Measurements from ENCODE around the gene ANO10. TPM values are rescaled to one million over a fixed set of nuclear protein-coding genes. Genes with fewer than 3 reads are reported as not detected.
"Not testable (repeated sequence)": the region's sequence is repeated elsewhere in the genome, so short reads cannot be mapped to it uniquely, and the experiment has no call there.

The ANO10 gene
- total RNA-seq, 3 donors from 2014 or later, result 27.4 to 31.8 (median 28.5) TPM

DNA sequence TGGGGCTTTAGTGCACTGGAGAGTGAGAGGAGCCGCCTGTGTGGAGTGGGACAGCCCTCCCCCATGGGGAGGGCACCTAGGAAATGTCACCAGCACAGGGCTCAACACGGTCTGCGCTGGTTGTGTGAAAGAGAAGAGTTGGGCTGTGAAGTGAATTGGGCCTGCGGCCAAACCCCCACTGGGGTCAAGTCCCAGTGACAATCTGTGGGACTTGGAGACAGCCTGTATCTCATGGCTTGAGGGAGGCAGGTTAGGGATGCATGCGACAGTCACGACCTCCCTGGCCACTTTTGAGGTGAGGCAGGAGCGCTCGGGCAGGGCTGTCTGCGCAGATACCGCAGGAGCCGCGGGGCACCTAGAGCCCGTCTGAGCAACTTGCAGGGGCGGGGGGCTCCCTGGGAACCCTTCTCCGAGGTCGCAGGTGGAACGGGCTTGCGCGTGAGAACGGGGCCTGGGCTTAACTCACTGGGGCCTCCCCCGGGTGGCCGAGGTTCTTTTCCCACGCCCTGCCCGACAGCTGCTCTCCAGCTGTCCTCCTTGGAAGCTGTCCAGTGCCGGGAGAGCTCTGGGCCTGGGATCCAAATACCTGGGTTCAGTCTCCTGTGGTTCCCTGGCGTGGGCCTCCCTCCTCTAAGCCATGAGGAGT is 258.1 kb downstream of the ANO10 start:
- intact Hi-C loops (cut with DNase I; ENCODE audit: low total_unique reads), result no loop called here
- no peak overlapping the region for H3K27ac ChIP-seq
- no peaks in the 10 kb centered on the region for H3K4me1 ChIP-seq
- no peak overlapping the region for H3K4me3 ChIP-seq
- H3K27me3 ChIP-seq, result no peaks in the 10 kb centered on the region
- TF ChIP-seq, protein P1, sequence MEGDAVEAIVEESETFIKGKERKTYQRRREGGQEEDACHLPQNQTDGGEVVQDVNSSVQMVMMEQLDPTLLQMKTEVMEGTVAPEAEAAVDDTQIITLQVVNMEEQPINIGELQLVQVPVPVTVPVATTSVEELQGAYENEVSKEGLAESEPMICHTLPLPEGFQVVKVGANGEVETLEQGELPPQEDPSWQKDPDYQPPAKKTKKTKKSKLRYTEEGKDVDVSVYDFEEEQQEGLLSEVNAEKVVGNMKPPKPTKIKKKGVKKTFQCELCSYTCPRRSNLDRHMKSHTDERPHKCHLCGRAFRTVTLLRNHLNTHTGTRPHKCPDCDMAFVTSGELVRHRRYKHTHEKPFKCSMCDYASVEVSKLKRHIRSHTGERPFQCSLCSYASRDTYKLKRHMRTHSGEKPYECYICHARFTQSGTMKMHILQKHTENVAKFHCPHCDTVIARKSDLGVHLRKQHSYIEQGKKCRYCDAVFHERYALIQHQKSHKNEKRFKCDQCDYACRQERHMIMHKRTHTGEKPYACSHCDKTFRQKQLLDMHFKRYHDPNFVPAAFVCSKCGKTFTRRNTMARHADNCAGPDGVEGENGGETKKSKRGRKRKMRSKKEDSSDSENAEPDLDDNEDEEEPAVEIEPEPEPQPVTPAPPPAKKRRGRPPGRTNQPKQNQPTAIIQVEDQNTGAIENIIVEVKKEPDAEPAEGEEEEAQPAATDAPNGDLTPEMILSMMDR (IDR thresholded peaks at IDR 0.05), result no peak
- TF ChIP-seq POLR2A (IDR thresholded peaks at IDR 0.05), result no peak
- no peak for TF ChIP-seq POLR2AphosphoS5 (IDR thresholded peaks at IDR 0.05)
- DNase-seq (ENCODE audit: low spot score in 2 of 2), result no peak
- no peaks in the 10 kb centered on the region for H3K36me3 ChIP-seq
- no peaks in the 10 kb centered on the region for H3K9me3 ChIP-seq

DNA sequence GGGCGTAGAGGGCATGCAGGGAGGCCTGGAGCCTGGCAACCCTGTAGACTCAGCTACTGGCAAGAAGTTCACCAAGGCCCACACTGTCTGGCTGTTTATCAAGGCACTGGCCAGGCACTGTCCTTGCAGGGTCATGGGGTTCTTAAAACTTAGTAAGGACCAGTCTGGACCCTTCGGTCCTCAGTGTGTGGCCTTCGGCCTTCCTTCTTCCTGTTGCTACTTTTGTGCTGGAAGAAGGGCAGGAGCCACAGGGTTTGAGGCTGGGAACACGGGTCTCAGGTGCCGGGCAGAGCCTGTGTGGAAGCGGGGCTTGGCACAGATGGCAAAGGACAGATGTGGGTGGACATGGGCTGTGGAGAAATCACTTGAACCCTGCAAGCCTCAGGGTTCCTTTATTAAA is 258.9 kb downstream of the ANO10 start:
- no peak overlapping the region for H3K27ac ChIP-seq

DNA sequence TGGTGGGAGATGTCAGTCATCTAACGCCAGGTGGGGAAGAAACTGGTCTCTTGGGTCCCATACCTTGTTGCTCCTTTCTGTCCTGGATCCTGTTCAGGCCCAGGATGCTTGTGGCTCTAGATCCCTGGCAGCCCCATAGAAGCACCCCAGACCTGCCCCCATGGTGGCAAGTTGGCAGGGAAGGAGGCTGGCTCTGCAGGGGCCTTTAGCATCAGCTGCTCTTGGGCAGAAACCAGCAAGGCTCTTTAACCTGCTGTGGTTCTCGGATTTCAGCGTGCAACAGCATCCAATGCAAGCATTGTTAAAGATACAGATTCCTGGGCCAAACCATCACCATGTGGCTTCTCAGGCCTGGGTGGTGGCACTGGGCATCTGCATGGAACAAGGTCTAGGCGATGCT is 259.6 kb downstream of the ANO10 start:
- Histone ChIP-seq H3K4me3 (no peak overlapping the region), H3K4me1 (no peaks in the 10 kb centered on the region), H3K36me3 (no peaks in the 10 kb centered on the region), H3K9me3 (no peaks in the 10 kb centered on the region), H3K27ac (no peak overlapping the region), H3K27me3 (no peaks in the 10 kb centered on the region)
- DNase-seq (ENCODE audit: low spot score in 2 of 2), result no peak
- intact Hi-C loops (cut with DNase I; ENCODE audit: low total_unique reads), result no loop called here
- TF ChIP-seq, protein P1 (IDR thresholded peaks at IDR 0.05), result no peak
- TF ChIP-seq POLR2A (IDR thresholded peaks at IDR 0.05) (no peak), POLR2AphosphoS5 (IDR thresholded peaks at IDR 0.05) (no peak)

More for the DNA sequence above, 258.9 kb downstream of the ANO10 start:
- Histone ChIP-seq H3K27me3 (no peaks in the 10 kb centered on the region), H3K9me3 (no peaks in the 10 kb centered on the region), H3K36me3 (no peaks in the 10 kb centered on the region), H3K4me3 (no peak overlapping the region), H3K4me1 (no peaks in the 10 kb centered on the region)
- DNase-seq (ENCODE audit: low spot score in 2 of 2), result no peak
- intact Hi-C loops (cut with DNase I; ENCODE audit: low total_unique reads), result no loop called here
- TF ChIP-seq, protein P1 (IDR thresholded peaks at IDR 0.05), result no peak
- TF ChIP-seq POLR2AphosphoS5 (IDR thresholded peaks at IDR 0.05) (no peak), POLR2A (IDR thresholded peaks at IDR 0.05) (no peak)

DNA sequence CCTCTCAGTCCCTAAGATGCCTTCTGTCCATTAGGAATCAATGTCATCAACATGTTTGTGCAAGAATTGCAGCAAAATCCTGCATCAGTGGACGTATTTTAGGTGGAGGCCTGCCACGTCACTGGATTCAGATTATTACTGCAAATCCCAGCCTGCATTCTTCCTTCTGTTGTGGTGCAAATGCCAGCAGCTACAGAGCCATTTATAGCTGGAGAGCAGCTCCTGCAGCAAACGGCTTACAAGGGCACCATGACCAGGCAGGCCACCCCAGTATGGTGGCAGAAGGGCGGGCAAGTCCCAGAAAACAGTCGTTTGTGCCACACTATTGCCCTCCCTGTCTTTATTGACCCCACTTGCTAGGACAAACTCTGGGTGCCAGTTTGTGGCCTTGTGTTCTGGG is 260.7 kb downstream of the ANO10 start:
- no peak for TF ChIP-seq POLR2A (IDR thresholded peaks at IDR 0.05)
- TF ChIP-seq POLR2AphosphoS5 (IDR thresholded peaks at IDR 0.05), result no peak
- TF ChIP-seq, protein P1 (IDR thresholded peaks at IDR 0.05), result no peak
- Histone ChIP-seq H3K27ac (no peak overlapping the region), H3K36me3 (no peaks in the 10 kb centered on the region), H3K4me3 (no peak overlapping the region), H3K27me3 (no peaks in the 10 kb centered on the region), H3K9me3 (peaks cover 5% of the 10 kb centered on the region in 2 donors), H3K4me1 (no peaks in the 10 kb centered on the region)
- no peak for DNase-seq (ENCODE audit: low spot score in 2 of 2)
- intact Hi-C loops (cut with DNase I; ENCODE audit: low total_unique reads), result no loop called here

DNA sequence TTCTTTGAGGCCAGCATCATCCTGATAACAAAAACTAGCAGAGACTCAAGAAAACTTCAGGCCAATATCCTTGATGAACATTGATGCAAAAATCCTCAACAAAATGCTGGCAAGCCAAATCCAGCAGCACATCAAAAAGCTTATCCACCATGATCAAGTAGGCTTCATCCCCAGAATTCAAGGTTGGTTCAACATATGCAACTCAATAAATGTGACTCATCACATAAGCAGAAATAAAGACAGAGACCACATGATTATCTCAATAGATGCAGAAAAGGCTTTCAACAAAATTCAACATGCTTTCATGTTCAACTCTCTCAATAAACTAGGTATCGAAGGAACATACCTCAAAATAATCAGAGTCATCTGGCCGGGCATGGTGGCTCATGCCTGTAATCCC is 265.8 kb downstream of the ANO10 start:
- H3K27ac ChIP-seq; H3K4me1 ChIP-seq; H3K4me3 ChIP-seq; H3K27me3 ChIP-seq; intact Hi-C loops (cut with DNase I; ENCODE audit: low total_unique reads); H3K36me3 ChIP-seq; DNase-seq (ENCODE audit: low spot score in 2 of 2): not testable (repeated sequence)
- peaks cover 21 to 48% of the 10 kb centered on the region in 2 donors for H3K9me3 ChIP-seq
